Ishikawa (cell line): Measurements from ENCODE around the gene ZGPAT.

Experiments used
- CEBPB ChIP-seq: IDR thresholded peaks from 2 replicates; pipeline ENCODE4 v1.6.1; 2012
- MAX ChIP-seq: IDR thresholded peaks from 2 replicates; pipeline ENCODE4 v1.6.1; 2012
- RAD21 ChIP-seq: IDR thresholded peaks from 2 replicates; pipeline ENCODE4 v1.6.1; 2012; ENCODE audit warnings: low read depth
- REST ChIP-seq: IDR thresholded peaks from 2 replicates; pipeline ENCODE4 v1.6.1; 2012; ENCODE audit warnings: low read depth, mild to moderate bottlenecking
- TAF1 ChIP-seq: IDR thresholded peaks from 2 replicates; pipeline ENCODE4 v1.6.1; 2012; ENCODE audit warnings: low read depth, mild to moderate bottlenecking
- YY1 ChIP-seq: IDR thresholded peaks from 2 replicates; pipeline ENCODE4 v1.6.1; 2012; ENCODE audit warnings: low read depth
- ZBTB7A ChIP-seq: IDR thresholded peaks from 2 replicates; pipeline ENCODE4 v1.6.1; 2012; ENCODE audit warnings: low read depth

- TF ChIP-seq REST (no peak), MAX (no peak), TAF1 (no peak), CEBPB (no peak), ZBTB7A (no peak), RAD21 (no peak), YY1 (no peak)
Observed at GRCh38 chr20:63699466-63700198, 8.2 kb upstream of the ZGPAT start.
